Stimulated activated CD4-positive, alpha-beta T cell treated with anti-CD3 and anti-CD28 coated beads, TNF-alpha, amount 100 ng/mL, for 1 hour (primary cell): Measurements from ENCODE around the gene MIER1.

Source experiments
- DNase-seq, 3 donors: peaks; one replicate each; pipeline ENCODE4 v3.0.0-alpha.2; 2020; ENCODE audit warnings: low read depth in 3 of 3, low spot score in 1 of 3

MIER1 gene

DNA sequence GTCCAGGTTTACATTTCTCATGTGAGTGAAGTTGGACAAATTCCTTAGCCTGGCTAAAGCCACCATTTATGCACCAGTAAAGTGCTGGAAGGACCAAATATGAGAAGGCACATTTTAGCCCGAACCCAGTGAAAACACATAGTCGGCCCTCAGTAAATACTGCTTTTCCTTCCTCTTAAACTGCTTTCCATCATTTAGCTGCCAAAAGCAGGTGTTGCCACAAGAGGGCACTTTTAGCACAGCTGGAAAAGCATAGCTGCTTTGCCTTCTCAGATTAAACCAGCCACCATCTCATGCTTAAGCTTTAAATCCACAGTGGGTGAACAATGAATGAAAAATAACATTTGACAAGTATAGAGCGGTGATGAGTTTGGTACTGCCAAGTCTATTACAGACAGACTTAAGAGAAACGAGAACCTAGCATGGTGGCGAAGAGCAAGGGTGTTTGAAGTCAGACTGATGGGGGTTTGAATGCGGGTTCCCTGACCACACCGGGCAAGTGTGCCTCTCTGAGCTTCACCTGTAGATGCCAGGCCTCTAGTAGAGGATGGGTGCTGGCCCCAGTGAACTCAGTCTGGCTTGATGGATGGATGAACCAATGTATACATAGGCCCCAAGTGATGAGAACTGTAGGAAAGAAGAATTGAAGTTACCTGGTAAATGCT lies 71.4 kb downstream of the MIER1 start:
- DNase-seq, result peak; percentile 13 to 35 (median 21)

GRCh38 chr1:66998972-66999371 lies 74.2 kb downstream of the MIER1 start:
- no peak for DNase-seq

DNA sequence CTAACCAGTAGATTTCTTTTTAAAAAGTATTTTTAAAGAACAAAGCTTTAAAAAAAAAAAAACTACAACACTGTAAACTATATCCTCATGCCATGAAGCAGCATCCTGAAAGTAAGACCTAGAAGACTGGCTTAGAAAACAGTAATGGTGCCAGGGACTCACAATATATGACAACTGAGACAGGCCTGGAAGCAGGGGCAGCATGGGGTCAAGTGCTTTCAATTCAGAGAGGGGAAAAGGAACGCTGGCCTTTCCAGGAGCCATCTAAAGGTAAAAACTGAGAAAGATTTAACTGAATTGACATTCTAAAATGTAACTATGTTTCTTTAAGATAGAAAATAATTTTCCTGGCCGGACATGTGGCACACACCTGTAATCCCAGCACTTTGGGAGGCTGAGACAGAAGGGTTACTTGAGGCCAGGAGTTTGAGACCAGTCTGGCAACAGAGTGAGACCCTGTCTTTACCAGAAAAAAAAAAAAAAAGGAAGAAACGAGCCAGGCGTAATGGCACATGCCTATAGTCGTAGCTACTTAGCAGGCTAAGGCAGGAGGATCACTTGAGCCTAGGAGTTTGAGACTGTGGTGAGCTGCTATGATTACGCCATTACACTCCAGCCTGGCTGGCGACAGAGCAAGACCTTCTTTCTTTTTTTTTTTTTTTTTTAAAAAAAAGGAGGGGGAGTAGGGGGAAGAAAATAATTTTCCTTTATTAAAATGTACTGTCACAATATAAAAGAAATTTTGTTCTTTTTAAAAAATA lies 75.0 kb downstream of the MIER1 start:
- DNase-seq, result no peak

GRCh38 chr1:67001682-67002425 lies 77.1 kb downstream of the MIER1 start:
- no peak for DNase-seq

DNA sequence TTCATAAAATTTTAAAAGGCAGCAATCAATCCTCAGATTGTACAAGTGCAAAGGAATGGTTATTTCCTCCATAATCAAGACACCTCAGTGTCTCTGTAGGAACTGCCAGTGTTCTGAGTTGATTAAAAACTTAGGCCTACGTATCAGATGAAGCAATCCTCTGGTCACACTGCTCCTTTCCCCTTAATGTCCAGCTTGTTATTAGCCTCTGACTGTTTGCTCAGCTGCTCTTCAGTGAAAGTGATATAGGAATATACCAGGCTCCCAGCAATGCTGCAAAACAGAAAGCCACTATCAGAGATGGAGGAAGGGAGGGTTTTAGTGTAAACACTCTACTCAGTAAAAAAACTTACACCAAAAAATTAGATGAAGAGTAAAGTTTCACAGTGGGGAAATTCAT lies 79.4 kb downstream of the MIER1 start:
- DNase-seq, result no peak

DNA sequence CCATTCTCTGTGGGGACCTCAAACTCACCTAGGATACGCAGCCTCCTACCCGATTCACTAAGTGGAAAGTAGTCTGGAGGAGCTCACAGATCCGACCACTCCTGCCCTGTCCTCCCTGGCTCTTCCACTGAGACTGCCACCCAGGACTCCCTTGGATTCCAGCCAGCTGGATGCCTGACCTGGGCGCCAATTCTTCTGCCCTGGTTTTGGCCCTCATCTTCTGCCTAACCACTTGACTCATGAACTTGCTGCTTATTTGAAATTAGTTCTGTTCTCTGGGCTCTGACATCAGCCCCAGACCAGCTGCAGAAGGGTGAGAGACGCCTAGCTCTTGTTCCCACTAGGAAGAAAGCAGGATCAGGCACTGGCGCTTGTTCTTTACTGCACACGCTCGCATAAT lies 80.3 kb downstream of the MIER1 start:
- DNase-seq, result no peak

DNA sequence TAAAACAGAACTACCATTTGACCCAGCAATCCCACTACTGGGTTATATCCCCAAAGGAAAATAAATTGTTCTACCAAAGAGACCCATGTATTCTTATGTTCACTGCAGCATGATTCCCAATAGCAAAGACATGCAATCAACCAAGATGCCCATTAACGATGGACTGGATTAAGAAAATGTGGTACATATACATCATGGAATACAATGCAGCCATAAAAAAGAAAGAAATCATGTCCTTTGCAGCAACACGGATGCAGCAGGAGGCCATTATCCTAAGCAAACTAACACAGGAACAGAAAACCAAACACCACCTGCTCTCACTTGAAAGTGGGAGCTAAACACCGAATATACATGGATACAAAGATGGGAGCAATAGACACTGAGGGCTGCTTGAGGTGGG lies 85.0 kb downstream of the MIER1 start:
- no peak for DNase-seq

DNA sequence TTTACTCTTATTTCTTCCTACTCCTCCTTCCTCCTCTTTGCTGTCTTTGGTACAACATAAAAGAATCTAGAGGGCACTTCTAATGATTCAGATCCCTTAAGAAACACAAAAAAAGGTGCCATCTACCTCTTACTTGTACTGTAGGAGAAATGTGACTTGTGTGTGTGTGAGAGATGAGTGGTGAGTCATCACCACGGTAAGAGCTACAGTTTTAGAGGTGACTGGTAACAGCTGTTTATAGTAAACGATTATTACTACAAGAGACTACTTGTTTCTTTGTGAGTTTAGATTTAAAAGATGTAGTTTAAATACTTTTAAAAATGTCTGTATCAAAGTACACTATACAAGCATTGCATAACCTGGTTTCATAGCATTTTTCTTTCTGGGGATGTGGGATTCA lies 88.8 kb downstream of the MIER1 start:
- no peak for DNase-seq

GRCh38 chr1:67018574-67018973 lies 93.8 kb downstream of the MIER1 start:
- no peak for DNase-seq

DNA sequence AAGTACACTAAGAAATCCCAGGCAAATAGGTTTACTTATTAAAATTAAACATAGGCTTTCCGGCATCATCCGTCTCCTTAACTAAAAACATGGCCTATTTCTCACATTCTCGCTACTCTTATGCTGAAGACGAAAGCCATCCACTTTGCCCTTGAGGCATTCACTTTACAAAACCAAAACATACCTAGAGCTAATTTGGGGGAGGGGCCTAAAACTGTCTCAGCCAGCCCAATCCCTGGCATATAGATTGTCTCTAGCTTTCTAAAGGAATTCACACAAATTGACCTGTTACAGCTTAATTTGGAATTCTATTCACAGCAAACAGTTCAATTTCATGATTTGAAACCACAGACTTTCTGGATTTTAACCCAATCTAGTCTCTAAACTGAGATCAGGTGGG lies 94.3 kb downstream of the MIER1 start:
- DNase-seq, result no peak

DNA sequence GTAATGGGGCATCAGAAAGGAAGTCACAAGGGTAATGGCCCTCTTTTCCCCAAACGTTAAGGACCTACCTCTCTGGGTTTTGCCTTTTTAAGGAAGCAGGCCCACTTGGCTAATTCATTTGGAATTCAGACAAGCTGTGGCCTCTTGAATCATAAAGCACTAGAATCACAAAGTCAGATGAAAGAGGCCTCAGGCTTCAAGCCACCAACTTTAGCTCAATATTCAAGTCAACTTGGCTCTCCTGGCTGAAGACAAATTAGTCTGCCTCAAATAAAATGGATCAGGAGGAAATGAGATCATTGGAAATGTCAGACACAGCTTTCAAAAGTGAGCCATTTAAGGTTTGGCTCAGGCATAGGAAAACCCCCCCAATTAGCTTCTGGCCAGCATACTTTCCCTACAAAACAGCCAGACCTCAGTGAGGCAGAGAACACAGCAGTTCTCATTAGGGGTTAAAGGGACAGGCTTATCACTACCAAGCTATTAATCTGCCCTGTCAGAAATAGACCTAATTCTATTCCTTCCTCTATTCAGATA lies 94.9 kb downstream of the MIER1 start:
- no peak for DNase-seq

- DNase-seq, result no peak
Measured at GRCh38 chr1:67020304-67020703, 95.5 kb downstream of the MIER1 start.

DNA sequence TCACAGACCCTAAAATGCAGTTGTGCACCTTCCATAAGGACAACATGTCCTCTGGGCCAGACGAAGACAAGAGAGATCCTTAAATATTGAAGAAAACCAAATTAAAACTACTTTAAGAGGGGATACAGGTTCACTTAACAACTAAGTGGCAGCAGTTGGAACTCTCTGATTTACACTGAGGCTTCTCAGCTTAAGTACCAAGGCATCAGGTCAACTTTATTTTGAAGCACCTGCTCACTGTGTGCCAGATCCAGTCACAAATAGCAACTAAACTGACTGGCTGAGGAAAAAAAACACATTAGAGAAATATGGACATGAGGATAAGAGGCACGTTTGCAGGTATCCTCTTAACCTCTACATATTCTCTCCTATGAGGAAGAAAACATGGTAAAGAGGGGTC lies 96.0 kb downstream of the MIER1 start:
- no peak for DNase-seq

- DNase-seq, result no peak
Measured at GRCh38 chr1:67029472-67029871, 104.7 kb downstream of the MIER1 start.

DNA sequence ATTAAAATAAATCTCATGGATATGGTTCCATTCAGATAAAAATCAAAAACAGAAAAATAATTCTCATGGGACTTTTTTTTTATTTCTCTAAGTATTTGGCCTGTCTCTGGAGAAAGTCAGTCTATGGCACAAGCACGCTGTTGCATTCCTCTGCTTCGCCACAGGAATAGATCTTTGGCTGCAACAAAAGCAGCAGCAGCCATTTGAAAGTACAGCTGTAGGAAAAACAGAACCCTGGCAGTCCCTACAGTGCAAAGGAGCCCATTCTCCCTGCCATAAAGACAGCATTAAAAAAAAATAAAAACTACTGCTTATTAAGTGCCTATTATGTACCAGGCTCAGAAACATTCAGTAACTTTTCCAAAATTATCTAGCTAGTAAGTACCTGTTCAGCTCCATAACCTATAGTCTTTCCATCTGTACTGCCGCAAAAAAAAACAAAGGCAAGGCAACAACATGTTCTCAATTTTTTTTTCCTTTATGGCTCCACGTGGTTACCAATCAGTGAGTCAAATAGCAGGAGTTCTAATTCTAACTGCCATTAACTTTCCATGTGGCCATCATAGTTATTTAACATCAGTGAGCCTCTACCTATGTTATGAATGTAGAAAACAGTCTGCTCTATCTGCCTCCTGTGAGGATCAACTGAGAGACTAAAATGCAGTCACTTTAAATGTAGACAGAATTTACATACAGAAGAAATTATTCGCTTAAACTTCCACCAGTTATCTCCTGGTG lies 106.5 kb downstream of the MIER1 start:
- DNase-seq, result no peak

- no peak for DNase-seq
Measured at GRCh38 chr1:67031859-67032247, 107.1 kb downstream of the MIER1 start.
